Measurements from ENCODE around the gene GLOD4.

The GLOD4 gene

DNA sequence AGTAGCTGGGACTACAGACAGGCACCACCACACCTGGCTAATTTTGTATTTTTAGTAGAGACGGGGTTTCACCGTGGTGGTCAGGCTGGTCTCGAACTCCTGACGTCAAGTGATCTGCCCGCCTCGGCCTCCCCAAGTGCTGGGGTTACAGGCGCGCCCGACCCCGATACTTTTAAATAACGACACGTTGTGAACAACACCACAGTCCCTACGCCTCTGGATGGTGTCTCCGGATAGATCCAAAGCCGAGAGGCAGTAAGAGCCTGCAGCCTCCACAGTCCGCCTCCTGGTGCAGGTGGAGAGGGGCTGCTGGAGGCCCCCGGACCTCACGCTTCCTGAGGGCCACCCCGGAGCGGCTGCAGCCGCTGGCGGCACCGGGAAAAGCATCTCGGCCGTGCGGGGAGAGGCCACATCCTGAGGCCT, 50.4 kb downstream of the GLOD4 start:
- in situ Hi-C loops (cut with MboI; ENCODE audit: low sequenced_read_pairs, unreplicated experiment) = no loop called here
- TF ChIP-seq, protein P1, sequence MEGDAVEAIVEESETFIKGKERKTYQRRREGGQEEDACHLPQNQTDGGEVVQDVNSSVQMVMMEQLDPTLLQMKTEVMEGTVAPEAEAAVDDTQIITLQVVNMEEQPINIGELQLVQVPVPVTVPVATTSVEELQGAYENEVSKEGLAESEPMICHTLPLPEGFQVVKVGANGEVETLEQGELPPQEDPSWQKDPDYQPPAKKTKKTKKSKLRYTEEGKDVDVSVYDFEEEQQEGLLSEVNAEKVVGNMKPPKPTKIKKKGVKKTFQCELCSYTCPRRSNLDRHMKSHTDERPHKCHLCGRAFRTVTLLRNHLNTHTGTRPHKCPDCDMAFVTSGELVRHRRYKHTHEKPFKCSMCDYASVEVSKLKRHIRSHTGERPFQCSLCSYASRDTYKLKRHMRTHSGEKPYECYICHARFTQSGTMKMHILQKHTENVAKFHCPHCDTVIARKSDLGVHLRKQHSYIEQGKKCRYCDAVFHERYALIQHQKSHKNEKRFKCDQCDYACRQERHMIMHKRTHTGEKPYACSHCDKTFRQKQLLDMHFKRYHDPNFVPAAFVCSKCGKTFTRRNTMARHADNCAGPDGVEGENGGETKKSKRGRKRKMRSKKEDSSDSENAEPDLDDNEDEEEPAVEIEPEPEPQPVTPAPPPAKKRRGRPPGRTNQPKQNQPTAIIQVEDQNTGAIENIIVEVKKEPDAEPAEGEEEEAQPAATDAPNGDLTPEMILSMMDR (IDR thresholded peaks at IDR 0.05; ENCODE audit: borderline replicate concordance, control extremely low read depth, extremely low read depth, insufficient read depth, missing control alignments) = no peak
- no peak for DNase-seq (ENCODE audit: low spot score)

DNA sequence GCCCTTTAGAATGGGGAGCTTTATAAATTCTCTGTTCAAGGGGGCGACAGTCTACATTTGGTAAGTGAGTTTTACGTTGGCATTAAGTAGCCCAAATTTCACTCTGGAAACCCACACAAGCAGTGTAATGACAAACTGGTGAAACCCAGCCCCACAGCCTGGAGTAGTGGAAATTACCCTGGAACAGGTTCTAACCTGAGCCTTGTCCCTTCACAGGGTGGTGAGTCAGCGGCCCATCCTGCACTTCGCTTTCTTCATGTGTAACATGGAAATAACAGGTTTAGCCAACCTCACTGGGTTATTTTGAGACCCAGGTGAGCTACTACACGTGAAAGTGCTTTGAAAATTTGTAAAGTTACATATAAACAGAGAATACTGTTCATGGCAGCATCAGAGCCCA, 53.2 kb downstream of the GLOD4 start:
- TF ChIP-seq, protein P1 (IDR thresholded peaks at IDR 0.05; ENCODE audit: borderline replicate concordance, control extremely low read depth, extremely low read depth, insufficient read depth, missing control alignments) = no peak
- in situ Hi-C loops (cut with MboI; ENCODE audit: low sequenced_read_pairs, unreplicated experiment) = no loop called here
- DNase-seq (ENCODE audit: low spot score) = no peak

DNA sequence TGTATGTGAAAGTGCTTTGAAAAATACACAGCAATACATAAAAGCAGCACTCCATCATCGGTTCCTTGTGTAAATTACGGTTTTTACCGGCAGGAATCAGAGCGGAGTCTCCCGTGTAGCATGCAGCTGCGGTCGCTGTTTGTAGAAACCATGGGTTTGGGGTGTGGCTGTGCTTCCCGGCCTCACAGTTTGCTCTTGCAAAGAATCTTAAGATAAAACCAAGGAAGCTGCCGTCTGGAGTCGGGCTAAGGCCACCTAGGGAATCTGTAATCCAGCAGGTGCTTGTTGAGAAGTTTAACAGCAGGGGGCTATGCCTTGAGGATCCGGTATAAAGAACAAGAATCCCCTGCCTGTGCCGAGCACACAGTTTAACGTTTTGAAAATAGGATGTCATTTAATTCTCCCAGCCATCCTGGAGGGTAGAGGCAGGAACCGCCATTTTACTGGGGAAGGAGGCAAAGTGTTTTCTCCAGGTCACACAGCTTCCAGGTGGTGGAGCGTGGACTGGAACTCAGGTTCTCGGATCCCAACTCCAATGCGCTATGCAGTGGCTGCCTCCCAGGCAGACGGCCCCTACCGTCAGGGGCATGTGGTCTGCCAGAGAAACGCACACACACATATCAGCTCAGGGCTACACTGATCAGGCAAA, 55.7 kb downstream of the GLOD4 start:
- no peak for DNase-seq (ENCODE audit: low spot score)
- in situ Hi-C loops (cut with MboI; ENCODE audit: low sequenced_read_pairs, unreplicated experiment) = no loop called here
- TF ChIP-seq, protein P1 (IDR thresholded peaks at IDR 0.05; ENCODE audit: borderline replicate concordance, control extremely low read depth, extremely low read depth, insufficient read depth, missing control alignments) = no peak

DNA sequence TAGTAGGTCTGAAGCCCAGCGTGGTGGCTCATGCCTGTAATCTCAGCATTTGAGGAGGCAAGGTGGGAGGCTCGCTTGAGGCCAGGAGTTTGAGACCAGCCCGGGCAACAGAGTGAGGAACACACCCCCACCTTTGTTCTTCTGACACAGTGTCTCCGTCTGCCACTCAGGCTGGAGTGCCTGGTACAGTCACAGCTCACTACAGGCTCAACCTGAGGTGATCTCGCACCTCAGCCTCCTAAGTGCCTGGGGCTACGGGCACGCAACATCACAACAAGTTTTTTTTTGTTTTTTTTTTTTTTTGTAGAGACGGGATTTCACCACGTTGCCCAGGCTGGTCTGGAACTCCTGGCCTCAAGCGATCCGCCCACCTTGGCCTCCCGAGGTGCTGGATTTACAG, 56.3 kb downstream of the GLOD4 start:
- in situ Hi-C loops (cut with MboI; ENCODE audit: low sequenced_read_pairs, unreplicated experiment) = no loop called here
- no peak for DNase-seq (ENCODE audit: low spot score)
- TF ChIP-seq, protein P1 (IDR thresholded peaks at IDR 0.05; ENCODE audit: borderline replicate concordance, control extremely low read depth, extremely low read depth, insufficient read depth, missing control alignments) = no peak

DNA sequence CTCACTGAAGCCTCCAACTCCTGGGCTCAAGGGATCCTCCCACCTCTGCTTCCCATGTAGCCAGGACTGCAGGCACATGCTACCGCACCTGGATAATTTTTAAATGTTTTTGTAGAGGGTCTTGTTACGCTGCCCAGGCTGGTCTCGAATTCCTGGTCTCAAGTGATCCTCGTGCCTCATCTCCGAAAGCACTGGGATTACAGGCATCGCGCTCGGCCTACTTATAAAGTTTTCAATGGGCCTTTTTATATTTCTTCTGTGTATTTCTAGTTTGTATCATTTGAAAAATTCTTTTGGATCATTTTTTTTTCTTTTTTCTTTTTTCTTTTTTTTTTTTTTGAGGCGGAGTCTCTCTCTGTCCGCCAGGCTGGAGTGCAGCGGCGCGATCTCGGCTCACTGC, 57.0 kb downstream of the GLOD4 start:
- TF ChIP-seq, protein P1 (IDR thresholded peaks at IDR 0.05; ENCODE audit: borderline replicate concordance, control extremely low read depth, extremely low read depth, insufficient read depth, missing control alignments) = no peak
- in situ Hi-C loops (cut with MboI; ENCODE audit: low sequenced_read_pairs, unreplicated experiment) = no loop called here
- no peak for DNase-seq (ENCODE audit: low spot score)

DNA sequence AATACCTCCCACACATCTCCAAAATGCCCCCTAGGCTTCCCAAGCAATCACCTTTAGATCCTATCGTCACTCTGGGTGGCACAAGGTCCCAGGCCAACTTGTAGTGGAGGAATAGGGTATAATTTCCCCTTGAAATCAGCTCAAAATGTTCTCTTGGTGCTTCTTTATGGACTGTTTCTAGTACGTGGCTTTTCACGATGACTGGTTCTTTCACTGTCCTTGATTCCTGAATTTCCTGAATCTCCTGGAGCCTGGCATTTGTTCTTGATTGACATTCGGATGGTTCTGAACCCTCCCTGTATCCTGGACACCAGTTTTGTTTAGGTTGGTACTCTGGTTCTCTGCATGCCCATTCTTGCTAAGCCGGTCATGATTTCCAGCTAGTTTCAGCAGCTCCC, 60.5 kb downstream of the GLOD4 start:
- in situ Hi-C loops (cut with MboI; ENCODE audit: low sequenced_read_pairs, unreplicated experiment) = no loop called here
- TF ChIP-seq, protein P1 (IDR thresholded peaks at IDR 0.05; ENCODE audit: borderline replicate concordance, control extremely low read depth, extremely low read depth, insufficient read depth, missing control alignments) = no peak
- no peak for DNase-seq (ENCODE audit: low spot score)
